ENCODE data around the gene TMEM63C.

DNA sequence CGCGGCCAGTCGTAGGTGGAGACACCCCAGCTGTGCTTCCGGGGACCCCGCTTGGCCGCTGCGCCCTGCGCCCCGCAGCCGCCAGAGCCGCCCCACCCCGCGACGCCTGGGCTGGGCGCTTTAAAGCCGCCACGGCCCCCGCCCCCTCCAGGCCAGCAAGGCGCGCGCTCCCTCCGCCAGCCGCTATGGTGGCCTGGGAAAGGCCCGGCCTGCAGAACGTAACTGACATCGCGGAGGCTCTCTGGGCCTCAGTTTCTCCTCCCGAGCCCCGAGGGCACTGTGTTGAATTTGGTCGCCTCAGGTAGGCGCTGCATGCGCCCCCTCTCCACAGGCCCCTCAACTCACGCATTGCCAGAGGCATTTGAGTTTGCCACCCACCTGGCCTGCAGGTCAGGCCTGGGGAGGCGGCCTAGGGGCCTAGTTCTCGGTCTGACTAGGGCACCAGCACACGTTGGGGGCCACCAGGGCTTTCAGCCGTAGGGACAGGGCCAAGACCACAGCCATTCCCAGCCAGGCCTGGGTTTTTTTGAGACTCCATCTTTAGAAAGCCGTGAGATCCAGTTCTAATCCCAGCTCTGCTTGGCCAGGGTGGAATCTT, 89.6 kb downstream of the TMEM63C start, which contains the start of gene NGB:
- TF ChIP-seq, protein P1, sequence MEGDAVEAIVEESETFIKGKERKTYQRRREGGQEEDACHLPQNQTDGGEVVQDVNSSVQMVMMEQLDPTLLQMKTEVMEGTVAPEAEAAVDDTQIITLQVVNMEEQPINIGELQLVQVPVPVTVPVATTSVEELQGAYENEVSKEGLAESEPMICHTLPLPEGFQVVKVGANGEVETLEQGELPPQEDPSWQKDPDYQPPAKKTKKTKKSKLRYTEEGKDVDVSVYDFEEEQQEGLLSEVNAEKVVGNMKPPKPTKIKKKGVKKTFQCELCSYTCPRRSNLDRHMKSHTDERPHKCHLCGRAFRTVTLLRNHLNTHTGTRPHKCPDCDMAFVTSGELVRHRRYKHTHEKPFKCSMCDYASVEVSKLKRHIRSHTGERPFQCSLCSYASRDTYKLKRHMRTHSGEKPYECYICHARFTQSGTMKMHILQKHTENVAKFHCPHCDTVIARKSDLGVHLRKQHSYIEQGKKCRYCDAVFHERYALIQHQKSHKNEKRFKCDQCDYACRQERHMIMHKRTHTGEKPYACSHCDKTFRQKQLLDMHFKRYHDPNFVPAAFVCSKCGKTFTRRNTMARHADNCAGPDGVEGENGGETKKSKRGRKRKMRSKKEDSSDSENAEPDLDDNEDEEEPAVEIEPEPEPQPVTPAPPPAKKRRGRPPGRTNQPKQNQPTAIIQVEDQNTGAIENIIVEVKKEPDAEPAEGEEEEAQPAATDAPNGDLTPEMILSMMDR (conservative IDR thresholded peaks at IDR 0.05; ENCODE audit: low read length), result no peak
- no peak for TF ChIP-seq EZH2phosphoT487 (IDR thresholded peaks at IDR 0.05; ENCODE audit: borderline replicate concordance, low read depth, low read length)

Data from OCI-LY7 (cell line).